ENCODE measurements around the gene CMIP.
A peak's percentile ranks its signal among the peaks of the same experiment; 100 is the strongest.

Gene CMIP

GRCh38 chr16:81553814-81554675, 109.4 kb downstream of the CMIP start:
- DNase-seq = no peak

DNA sequence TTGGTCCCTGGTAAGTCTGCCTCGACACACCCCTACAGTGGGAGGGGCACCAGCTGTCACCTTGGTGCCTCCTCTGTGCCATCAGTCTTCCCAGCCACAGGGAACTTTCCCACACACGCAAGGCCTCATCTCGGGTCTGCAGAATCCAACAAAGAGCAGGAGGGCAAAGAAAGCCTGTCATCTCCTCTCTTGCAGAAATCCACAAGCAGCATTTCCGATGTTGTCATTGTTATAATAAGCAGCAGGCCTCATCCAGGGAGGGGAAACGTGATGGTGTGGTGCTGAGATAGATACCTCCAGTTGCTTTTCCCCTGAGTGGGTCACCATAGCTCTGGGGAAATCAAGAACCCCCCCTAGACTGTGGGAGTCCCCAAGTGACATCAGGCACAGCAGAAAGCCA, 110.4 kb downstream of the CMIP start:
- no peak for DNase-seq

DNA sequence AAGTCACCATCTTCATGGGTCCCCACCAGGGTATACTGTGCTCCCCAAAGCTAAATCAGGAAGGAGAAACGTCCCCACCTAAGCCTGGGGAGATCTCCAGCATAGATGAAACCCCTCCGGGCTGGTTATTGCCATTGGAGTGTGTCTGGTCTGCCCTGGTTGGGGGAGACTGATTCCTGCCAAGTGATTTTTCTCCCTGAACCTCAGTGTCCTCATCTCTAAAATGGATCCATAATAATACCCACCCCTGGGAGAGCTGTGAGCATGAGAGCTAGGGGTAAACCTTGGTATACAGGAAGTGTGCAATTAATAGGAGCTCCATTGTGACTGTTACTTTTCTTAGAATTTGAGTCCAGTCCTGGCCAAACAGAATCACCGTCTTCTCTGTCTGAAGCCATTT, 111.1 kb downstream of the CMIP start:
- DNase-seq = no peak

GRCh38 chr16:81556715-81557284, 112.2 kb downstream of the CMIP start:
- DNase-seq = no peak

- no peak for DNase-seq
Measured at GRCh38 chr16:81558077-81558443, 113.5 kb downstream of the CMIP start.

DNA sequence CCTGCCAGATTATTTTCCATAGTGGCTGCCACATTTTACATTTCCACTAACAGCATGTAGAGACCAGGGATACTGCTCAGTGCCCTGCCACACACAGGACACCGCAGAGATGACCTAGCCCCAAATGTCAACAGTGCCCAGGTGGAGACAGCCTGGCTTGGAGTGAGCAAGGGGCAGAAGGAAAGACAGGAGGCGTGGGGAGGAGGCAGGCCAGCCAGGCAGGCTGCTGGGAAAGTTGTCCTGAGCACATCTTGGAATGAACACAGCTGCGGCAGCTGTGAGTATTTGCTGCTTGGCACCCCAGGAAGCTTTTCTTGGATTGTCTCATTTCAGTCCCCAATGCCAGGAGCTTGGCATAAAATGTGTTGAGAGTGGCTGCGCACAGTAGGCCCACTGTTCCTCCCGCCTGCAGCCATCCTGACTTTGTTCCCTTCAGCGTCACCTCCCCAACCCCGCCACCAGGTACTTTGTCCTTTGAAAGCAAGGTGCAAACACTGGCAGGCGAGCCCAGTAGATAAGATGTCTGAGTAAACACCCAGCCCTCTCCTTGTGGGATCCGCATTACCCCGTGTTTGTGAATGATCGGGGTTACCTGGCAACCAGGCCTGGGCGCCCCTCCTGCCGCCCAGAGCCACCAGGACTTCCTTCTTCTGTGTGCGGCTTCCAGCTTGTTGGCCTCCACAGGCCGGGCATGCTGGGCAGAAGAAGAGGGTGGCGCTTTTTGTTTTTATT, 114.0 kb downstream of the CMIP start:
- DNase-seq = no peak

- DNase-seq = no peak
Measured at GRCh38 chr16:81560979-81561657, 116.5 kb downstream of the CMIP start.

DNA sequence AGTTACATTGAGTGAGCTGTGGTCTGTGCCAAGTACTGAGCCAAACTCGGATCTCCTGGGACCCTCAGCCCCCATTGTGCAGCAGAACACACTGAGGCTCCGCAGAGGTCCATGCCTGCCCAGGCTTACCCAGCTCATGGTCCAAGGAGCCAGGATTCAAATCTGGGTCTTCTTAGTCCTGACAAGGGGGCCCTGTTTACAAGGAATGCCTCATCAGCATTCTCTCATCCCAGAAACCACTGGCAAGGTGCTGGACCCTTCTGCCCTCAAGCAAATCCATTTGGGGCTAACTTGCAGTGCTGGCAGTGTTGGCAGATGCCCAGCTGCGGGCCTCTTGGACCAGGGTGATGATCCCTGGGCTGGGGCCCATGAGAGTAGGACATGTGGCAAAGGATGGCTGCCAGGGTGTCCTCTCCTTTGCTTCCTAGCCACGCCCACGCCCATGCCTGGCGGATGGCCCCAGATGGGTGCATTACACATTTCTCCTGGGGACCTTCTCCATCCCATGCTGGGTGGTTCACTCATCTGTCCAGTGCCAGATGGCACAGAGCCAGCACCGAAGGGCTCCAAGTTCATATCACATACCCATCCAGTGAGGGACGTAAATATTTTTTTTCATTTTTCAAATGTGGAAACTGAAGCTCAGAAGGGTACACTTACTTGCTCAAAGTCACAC, 117.7 kb downstream of the CMIP start:
- no peak for DNase-seq

DNA sequence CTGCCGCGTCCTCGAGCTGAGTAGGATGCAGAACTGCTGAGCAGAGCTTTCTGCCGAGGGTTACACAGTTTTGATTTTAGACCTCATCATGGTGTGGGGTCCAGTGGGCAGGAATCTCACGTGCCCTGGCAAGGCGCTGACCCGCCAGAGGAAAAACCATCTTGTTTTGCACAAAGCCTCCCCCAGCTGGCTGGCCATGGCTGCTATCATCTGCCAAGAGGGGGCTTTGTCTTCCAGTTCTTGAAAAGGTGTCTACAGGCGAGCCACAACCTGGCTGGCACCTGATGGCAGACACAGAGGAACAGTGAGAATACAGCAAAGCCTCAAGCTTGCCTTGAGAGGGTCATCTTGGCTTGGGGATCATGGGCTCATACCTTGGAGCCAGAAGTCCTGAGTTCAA, 118.3 kb downstream of the CMIP start:
- DNase-seq = no peak

GRCh38 chr16:81564421-81564911, 119.9 kb downstream of the CMIP start:
- DNase-seq = no peak

DNA sequence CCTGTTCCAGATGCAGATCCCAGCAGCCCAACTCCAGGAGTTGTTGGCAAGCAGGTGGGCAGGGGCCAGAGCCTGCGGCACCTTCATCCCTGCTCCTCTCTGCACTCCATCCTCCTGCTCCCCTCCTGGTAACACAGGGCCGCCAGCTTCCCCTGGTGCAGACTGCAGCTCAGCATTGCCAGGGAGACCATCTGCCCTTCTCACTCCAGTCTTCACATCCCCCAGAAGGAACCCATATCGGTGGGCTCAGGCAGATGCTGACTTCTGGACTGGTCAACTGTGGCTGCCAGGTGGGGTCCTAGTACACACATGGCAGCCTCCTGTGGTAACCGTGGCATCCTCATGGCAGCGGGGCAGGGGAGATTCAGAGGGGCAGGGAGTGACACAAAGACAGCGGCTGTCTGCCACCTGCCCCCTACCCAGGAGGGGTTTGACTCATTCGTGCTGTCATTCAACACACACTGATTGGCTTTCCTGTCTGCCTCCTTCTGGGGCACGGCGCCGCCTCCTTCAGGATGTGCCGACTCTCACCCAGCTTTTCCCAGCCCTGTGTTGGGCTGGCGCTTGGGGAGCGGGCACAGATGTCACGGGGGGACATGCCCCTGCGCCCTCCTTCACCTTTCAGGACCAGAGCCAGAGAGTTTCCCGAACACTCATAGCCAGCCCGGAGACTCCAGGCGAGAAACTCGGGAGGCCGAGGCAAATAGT, 120.9 kb downstream of the CMIP start:
- no peak for DNase-seq

DNA sequence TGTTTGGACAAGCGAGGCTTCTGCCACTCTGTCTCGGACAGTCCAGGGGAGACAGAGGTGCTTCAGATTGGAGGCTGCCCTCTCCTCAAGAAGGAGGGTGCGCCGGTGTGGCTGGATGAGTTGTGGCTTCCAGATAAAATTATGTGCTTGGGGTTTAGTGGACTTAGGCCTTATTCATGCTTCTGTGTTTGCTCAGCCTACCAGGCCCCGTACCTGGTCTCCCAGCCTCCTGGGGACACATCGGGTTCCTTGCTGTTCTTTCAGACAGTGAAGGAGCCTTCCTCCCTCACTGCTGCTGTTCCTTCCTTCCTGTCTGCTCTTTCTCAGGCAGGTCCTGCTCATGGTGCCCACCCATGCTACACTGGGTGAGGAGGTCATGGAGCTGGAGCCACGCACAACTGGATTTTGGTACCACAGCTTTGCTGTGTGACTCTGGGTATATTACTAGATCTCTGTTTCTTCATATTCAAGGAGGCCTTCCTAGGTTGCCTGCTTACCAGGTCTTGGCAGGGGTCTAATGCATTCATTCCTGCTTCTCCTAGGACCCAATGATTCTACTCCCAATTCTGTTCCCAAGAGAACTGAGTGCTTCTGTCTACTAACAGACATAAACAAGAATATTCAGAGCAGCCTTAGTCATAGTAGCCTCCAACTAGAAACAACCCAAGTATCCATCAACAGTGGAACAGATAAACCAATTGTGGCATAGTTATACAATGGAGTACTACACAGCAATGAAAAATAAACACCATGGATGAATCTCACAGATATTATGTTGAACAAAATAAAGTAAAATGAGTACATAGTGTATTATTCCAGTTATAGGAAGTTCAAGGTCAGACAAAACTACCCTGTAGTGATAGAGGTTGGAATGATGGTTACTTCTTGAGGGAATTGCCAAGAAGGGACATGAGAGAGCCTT, 121.7 kb downstream of the CMIP start:
- no peak for DNase-seq

GRCh38 chr16:81567087-81567486, 122.5 kb downstream of the CMIP start:
- no peak for DNase-seq

DNA sequence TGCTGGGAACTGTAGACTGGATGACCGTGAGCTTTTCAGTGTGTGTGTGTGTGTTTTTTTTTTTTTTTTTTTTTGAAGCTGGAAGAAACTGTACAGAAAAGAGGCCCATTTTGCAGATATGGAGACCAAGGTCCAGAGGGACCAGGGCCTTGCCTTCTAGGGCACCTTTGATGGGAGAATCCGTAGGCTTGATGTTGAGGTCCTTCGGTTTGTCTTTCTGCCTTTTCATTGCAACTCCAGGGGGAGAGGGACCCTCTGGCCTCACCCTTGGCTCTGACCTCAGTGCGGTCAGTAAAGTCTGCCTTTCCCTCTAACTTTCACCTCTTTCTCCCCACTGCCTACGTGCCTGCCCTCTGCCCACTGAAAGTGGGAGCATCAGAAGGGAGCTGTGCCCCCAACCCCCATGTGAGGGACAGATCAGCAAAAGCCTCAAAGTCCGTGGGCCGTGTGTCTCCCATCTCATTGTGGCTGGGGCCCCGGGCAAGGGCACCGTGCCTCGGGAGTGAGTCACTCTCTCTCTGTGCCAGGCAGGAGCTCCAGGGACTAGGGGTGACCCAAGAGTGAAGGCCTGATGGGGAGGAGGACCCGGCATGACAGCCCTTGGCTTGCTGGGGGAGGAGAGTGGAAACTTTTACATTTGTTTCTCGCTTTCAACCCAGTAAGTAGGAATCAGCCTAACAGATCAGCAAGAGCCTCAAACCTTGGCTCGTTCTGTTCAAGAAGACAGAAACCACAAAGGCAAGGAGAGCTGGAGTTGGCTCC, 123.6 kb downstream of the CMIP start:
- peak; percentile 8 for DNase-seq

DNA sequence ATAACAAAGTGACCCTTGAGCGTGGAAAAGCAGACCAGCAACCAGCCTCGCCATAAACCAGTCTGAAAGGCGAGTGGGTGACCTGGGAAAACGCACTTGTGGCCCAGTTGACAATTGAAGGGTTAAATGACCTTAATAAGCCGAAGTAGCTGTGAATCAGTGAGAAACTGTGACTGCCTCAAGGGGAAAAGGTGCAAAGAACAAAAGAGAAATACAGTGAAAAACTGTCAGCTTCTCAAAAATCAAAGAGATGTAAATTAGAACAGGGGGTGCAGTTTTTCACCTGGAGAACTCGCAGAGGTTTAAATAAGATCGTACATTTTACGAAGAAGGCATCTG, 124.1 kb downstream of the CMIP start:
- no peak for DNase-seq

GRCh38 chr16:81569361-81570034, 124.9 kb downstream of the CMIP start:
- DNase-seq = no peak

- DNase-seq = no peak
Measured at GRCh38 chr16:81570151-81570846, 125.7 kb downstream of the CMIP start.

DNA sequence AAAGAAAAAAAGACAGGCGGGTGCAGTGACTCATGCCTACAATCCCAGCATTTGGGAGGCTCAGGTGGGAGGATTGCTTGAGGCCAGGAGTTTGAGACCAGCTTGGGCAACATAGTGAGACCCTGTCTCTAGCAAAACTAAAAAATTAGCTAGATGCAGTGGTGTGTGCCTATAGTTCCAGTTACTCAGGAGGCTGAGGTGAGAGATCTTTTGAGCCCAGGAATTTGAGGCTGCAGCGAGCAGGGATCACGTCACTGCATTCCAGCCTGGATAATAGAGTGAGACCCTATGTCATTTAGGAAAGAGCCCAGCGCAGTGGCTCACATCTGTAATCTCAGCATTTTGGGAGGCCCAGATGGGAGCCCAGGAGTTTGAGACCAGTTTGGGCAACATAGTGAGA, 126.6 kb downstream of the CMIP start:
- DNase-seq = no peak
